ENCODE measurements around the gene CDH6. TPM values are rescaled to one million over a fixed set of nuclear protein-coding genes. Genes with fewer than 3 reads are reported as not detected.

Gene CDH6
- polyA plus RNA-seq, 12 donors, result 1.2 to 8.7 (median 3.7) TPM; not detected in 1

DNA sequence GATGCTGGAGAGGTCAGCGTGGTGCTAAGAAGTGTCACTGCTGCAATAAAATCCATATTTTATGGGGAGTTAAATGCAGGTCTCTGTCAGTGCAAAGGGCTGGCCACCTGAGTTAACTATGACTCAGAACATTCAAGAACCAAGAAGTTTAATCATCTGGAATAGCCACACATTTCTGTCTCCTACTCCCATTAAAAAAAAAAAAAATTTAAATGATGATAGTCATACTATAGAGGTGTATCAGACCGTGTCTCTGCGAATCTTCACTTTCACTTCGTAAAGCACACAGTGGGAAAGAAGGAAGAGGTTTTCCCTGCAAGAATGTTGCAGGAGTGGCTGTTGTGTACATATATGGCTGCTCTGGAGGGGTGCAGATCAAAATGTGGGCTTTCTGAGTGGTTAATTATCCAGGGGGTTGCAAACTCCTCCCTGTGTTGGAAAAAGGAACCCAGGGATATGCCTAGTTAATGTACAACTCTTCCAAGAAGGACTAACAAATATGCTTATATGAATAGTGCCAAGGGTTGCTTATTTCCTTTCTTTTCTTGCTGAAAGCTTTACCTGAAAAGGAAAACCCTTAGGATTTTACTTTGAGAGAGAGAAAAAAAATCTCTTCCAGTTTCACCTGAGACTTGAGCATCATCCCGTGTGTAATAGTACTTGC is 1.5 kb downstream of the CDH6 start:
- DNase-seq, result no peak

DNA sequence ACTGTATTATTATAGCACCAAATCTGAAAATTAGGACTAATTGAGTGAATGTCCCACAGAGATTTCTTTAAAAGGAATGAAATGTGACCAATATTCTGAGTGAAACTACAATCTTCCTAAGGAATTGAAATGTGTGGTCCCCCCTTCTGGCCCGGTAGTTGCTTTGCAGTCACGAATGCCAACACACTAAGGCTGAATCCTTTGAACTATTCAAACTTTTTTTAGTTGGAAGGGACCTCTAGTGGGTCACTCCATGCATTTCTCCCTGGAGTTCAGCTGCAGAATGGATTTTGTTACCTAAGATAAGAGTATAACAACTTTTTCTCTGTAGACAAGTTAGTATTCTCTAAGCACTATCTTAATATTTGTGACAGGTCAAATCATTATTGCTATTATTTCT is 2.8 kb downstream of the CDH6 start:
- no peak for DNase-seq

DNA sequence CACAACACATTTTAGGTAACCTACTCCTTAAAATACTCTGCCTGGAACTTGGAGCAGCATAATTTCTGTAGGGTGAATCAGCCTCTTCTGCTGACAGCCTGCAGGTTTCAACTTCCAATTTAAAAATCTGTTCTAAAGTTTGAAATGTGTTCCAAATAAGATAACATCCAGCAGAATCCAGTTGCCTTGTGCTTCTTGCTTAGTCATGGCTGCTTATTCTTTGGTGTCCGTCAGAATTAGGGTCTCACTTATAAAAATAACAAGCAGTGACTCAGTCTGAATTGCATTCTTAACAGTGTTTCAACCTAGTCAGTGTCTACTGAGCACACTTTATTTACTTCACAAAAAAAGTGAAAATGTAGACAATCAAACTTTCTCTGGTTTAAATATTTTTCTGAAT is 3.7 kb downstream of the CDH6 start:
- no peak for DNase-seq

DNA sequence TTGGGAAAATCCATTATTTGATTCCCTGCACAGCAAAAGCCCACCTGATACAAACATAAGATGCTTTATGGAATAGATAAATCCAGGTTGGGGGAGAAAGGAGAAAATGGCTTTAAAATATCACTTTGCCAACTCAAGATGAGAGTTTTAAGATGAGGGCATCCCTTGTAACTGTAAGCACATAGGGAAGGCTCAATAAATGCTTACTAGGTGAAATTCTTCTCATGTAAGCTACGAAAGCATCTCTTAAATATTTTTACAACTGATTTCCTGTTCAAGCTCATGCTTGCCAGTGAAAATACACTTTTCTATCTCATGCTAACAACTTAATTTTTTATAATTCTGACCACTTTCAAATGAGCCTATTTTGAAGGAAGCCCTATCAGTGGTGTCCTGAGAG is 11.5 kb downstream of the CDH6 start:
- DNase-seq, result no peak

DNA sequence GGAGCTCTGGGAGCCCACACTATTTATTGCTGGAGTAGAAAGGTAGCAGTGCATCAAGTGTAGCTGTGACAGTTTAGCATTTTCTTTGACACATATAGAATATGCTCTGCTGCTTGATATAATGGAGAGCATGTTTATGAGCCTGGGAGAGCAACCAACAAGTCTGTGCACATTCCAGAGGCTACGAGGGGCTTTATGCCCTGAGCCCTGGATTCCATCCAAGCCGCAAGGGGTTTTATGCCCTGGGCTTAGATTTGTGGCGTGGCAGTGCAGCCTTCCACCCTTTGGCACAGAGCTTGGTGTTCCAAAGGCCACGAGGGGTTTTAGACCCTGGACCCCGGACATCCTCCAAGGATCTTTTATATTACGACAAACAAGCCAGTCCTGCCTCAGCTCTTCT is 14.6 kb downstream of the CDH6 start:
- DNase-seq, result no peak

DNA sequence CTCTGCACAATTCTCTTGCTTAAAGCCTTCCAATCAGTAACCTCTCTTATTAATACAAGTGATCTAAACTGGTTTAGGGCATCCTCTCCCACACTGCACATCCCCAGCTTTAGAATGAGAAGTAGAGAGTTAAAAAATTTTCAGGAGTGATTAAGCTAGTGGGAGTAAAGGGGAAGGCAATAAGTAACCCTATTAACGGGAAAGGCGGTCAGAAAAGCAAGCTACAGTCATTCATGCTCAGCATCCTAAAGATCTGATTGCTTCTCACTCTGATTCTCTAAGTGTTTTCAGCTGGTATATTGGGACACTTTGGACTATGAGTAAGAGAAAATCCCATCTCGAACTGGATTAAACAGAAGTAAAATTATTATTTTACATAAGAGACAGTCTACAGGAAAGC is 15.8 kb downstream of the CDH6 start:
- no peak for DNase-seq

DNA sequence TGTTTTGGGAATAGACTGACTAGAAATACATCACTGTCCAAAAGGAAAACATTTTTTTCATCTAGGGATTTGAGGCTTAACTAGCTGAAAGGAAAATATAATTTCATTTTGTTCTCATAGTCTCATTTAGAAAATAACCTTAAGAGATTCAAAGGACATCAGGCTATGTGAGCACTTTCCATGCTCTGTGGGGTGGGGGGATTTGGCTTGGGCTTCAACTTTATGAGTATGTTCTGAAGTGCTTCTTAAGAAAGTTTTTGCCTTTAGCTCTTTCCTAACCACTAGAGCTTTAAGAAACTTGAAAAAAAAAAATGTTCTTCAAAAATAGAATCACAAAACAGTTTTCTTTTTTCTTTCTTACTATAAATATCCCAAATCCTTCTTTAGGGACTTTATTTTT is 17.6 kb downstream of the CDH6 start:
- no peak for DNase-seq

DNA sequence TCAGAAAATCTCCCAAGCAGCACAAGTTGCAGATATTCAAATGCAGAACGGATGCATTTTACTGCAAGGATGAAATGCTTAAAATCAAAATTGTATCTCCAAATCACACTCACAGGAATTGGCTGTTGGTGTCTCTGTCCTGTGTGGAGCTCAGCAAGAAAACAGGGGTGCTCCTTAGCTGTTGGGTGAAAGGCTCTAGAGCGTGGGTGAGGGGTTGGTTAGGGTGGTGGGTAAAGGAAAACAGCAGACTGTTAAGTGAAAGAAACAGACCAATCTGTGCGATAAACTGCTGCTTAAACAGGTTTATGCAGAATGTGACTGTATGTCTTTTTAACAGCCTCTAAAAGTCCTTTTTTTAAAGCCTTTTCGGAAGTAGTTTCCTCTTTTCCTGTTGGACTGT is 19.8 kb downstream of the CDH6 start:
- no peak for DNase-seq

DNA sequence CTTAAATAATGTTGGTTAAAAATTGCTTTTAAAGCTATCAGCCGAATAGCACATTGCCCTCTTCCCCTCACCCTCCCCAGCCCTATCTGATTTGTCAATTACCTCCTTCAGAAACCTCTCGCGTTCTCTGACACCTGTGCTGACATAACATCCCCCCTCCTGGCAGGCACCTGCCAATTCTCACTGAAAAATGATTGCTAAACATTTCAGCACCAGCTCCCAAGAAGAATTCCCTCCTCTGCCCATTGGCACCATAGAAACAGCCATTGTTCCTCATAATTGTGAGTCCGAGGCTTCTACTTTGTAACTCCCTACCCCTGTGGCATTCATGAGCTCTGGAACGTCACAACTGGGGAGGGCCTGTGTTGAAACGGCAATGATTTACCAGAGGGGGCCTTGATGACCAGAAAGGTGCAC is 20.2 kb downstream of the CDH6 start:
- DNase-seq, result no peak

DNA sequence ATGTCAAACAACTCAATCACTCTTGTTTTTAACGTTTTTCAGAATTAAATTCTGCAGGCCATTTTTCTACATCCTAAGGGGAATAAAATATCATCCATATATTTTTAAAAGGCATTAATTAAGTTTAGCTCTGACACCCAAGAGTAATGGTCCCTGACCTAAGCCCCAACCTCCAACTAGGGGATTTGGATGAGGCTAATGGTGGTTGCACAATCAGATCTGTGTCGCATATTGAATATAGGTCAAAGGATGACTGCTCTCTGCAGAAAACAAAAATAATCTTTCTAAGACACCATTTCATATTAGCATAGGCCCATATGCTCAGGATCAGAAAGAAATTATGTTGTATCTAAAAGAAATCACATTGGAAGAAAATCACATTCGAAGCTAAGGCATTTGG is 20.7 kb downstream of the CDH6 start:
- no peak for DNase-seq

DNA sequence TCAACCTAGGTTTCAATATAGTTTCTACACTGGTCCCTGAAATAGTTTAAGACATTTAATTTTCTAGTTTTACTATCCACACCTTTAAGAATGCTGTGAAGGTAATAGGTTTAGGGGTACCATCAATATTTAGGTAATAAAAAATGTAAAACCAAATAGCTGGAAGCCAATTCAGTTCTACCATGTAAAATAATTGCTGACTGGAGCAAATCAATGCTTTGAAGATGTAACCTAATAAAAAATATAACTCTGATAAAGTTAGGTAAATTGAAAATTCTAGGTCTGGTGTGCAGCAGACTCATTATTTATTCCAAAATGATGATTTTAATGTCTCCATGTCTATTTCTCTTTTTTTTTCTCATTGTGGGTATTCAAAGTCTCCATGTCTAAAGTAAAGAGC is 21.8 kb downstream of the CDH6 start:
- no peak for DNase-seq

DNA sequence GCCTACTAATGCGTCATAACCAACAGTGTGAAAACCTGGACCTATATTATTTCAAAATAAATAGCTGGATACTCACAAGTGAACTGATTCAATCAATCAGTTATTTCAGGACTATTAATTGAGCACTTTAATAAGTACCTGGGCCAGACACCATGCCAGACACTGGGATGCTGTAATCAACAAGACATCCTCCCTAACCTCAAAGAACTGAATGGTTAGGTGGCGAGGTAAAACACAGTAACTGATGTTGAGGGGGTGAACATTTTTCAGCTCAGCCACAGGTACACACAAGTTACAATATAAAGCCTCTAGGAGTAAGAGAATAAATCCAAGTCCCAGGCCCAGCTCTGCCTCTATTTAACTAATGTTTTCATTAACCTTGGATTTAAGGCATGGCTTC is 24.0 kb downstream of the CDH6 start:
- DNase-seq, result no peak

DNA sequence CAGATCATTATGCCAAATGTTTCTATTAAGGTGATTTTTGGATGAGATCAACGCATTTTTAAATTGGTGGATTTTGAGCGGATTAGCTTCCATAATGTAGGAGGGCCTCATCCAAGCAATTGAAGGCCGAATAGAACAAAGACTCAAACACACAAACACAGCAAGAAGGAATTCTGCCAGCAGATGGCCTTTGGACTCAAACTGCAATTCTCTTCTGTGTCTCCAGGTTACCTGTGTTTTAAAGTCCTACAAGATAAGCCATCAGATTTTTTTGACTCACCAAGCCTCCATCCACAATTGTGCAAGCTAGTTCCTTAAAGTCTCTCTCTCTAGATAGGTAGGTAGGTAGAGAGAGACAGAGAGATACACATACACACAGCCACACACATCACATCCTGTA is 25.5 kb downstream of the CDH6 start:
- DNase-seq, result no peak

DNA sequence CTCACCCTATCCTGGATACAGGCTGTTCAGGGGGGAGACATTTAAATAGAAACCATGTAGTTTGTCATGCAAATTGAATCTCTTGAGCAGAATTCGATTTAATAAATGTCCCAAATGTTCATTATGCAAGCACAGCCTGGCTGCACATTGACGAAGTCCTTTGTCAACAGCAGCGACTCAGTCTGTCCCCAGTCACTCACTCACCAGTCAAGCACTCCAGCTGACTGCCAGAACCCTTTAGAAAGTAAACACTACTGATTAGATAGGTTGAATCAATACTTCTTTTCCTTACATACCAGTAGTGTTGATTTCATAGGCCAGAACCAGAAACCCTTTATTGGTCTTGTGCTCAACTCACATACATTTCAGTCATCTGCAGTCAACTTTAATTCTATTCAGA is 27.5 kb downstream of the CDH6 start:
- no peak for DNase-seq

DNA sequence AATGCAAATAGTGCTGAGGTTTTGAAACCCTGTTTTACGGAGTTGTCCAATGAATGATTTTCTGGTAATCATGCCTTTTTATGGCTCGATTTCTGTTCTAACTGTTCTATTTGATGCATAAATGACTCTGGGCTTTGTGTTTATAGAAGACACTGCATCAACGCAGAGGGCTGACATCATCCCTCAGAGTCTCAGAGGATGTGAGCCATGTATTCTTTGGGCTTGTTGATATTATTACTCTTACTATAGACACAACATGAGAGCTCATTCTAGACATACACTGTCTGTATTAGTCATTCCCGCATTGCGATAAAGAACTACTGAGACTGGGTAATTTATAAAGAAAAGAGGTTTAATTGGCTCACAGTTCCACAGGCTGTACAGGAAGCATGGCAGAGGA is 31.6 kb downstream of the CDH6 start:
- DNase-seq, result no peak

DNA sequence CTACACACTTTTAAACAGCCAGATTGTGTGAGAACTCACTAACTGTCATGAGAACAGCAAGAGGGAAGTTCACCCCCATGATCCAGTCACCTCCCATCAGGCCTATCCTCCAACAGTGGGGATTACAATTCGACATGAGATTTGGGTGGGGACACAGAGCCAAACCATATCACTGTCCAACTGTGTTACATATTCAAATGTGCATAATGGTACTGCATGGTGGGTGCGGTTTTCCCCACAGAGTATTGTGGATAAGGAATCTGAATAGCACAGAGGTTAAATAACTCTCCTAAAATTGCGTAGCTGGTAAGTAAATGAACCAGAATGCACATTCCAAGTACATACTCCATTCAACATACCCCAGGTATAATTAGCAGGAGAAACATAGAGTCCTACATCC is 32.1 kb downstream of the CDH6 start:
- DNase-seq, result no peak

DNA sequence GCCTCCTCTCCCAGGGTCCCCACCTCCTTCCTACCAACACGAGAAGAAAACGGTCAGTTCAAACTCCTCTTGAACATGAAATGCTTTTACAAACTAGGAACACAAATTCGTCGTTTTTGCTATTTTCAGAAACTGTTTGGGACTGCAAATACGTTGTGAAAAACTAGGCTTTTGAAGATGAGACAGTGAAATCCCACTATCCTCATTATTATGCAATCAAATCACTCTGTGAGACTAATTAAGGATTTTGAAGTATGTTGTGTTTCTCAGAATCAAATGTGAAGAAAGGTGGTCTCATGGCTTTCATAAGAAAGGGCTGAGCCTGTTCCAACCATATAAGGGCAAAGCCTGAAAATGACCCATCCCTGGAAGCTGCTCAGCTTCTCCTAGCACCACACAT is 33.2 kb downstream of the CDH6 start:
- DNase-seq, result no peak

DNA sequence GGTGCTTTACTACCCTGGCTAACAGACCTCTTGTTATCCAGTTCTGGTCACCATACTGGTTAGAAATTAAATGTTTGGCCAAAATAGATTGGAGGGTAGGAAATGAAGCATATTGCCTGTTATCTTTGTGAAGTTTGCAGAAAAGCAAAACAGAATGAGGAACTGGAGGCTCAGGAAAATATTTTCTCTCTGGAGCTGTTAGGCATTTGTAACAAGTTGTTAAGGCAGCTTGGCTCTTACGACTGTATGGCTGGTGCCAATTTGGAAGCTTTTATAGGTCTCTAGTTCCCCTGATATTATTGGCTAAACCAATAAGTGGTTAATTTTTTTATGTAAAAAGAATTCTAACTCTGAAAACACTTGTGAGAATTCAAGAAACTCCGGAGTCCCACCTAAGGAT is 35.8 kb downstream of the CDH6 start:
- no peak for DNase-seq

DNA sequence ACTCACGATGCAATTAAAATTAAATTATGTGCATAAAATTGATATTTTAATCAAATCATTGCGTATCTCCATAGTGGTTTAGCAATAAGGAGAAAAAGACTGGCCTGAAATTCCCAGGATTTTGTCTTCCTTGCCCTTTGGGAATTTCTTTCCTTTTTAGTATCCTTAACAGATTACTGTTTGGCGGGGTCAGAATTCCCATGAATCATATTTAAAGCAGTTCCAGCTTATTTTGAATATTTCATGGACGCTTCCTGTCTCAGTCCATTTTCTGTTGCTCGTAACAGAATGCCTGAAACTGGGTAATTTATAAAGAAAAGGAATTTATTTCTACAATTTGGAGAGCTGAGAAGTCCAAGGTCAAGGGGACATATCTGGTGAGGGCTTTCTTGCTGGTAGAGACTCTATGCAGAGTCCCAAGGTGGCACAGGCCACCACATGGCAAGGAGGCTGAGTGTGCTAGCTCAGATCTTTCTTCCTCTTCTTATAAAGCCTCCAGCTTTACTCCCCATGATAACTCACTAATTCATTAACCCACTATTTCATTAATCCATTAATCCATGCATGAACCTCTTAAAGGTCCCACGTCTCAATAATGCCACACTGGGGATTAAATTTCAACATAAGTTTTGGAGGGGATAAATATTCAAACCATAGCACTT is 37.8 kb downstream of the CDH6 start:
- no peak for DNase-seq

DNA sequence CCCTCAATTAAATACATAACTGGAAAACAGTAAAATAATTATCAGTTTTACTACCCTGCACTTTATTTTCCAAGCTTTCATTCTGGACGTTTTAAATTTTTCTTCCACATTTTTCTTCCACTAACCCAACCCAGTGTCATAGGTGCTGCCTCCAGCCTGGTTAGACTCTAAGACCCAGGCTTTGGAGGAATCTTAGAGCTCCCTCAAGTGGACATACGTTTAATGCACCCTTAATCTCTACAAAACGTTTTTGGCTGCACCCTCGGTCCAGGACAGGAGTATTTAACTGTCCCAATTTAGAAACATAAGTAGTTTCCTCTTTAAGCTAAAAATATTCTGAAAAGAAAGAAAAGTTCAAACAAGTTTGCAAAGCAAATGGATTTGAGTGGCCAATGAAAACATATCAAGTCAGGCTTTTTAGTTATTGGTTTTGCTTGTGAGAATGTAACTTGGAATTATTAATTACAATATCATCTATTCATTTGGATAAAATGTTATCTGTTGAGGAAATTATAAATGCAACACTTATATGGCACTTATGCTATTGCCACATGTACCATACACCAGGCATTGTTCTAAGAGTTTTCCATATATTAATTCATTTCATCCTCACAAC is 38.9 kb downstream of the CDH6 start:
- peak; percentile 26 for DNase-seq

DNA sequence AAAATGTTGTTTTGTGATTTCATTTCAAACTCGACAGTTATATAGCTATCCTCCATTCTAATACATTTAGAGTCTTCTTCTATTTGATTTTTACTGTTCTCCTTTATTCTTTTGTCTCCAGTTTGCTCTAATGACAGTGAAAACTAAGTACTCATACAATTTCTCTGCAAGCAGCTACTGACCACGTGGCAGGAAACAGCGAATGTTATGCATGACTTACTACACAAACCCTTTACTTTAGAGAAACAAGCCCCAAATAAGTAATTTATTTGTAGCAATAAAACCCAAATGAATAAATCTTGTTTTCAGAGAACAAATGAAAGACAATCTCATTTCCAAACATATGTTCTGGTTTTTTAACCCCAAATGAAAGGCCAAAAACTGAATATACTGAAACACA is 41.9 kb downstream of the CDH6 start:
- no peak for DNase-seq

DNA sequence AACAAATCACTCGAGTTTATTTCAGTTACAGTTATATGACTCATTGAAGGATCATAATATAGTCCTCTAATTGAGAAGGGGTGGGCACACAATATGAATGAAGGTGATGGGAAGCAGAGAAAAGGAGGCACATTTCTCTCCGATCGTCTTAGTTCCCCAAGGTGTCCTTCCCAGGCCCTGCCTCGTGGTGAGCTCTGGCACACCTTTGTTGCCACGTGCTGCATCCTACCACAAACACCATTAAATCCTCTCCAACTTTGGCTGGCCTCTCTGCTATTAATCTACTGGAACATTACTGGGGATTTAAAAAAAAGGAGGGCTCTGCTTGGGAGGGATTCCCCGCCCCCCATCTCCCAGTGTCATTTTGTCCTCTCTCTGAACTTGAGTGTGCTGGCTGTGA is 42.9 kb downstream of the CDH6 start:
- no peak for DNase-seq

DNA sequence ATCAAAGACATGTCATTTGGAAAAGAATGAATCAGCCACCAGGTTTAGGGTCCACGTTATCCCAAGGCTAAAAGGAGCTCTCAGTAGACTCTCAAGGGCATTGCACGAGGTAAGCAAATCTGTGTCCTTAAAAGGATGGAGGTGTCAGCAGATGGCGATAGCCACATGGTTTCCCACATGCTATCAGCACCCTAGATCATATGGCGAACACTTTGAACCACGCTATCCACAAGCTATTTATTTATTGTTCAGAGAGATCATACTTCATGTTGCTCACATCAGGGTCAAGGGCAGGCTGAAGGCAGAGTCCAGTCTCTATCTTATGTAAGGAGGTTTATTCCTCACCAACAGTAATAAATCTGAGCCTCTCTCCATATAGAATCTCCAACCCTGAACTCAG is 43.7 kb downstream of the CDH6 start:
- no peak for DNase-seq

DNA sequence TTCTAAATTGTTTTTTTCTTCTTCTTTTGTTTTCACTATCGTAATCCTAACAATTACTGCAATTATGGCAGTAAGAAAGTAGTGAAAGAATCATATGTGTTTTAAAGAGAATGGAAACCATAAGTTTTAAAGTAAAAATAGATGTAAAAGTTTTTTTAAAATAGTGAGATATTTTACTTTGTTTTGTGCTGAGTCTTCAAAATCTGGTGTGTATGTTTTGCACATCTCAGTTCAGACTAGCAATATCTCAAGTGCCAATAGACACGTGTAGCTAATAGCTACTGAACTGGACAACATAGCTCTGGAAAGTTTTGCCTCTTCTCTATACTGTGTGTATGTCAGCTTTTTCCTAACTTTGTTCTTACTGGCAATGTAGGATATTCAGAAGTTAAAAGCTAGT is 45.0 kb downstream of the CDH6 start:
- DNase-seq, result no peak
